Body of pancreas (tissue), 4 donors: ENCODE data around the gene TPD52L1.

Experiments
- CTCF ChIP-seq, 7 experiments: fragments of 450-650 bp in 4 of 7; fragments of 200-600 bp in 3 of 7; sonication (generic) in 3 of 7; IDR thresholded peaks; one replicate each; pipeline ENCODE4 v1.5.1; 2016 to 2019; ENCODE audit warnings: antibody characterized with exemption in 7 of 7
- POLR2A ChIP-seq, 3 donors: fragments of 450-650 bp; IDR thresholded peaks; one replicate each; pipeline ENCODE4 v1.6.1; 2016; ENCODE audit warnings: antibody characterized with exemption in 3 of 3, mild to moderate bottlenecking in 2 of 3

GRCh38 chr6:125114248-125114858, 39.2 kb upstream of the TPD52L1 start:
- peak; percentile 30 to 91 (median 82) for TF ChIP-seq CTCF (IDR thresholded peaks at IDR 0.05)
- no peak for TF ChIP-seq POLR2A (IDR thresholded peaks at IDR 0.05)
